Neuron (in vitro differentiated cells): ENCODE measurements around the gene KCNK18.
"Not testable (repeated sequence)": the region's sequence is repeated elsewhere in the genome, so short reads cannot be mapped to it uniquely, and the experiment has no call there.

Source experiments
- H2AFZ ChIP-seq: one replicate; pipeline ENCODE4 v1.6.1; 2013; ENCODE audit warnings: low read depth, mild to moderate bottlenecking, inconsistent platforms, low read length, moderate library complexity
- H3K27me3 ChIP-seq: one replicate; pipeline ENCODE4 v1.6.1; 2013; ENCODE audit warnings: low read length; ENCODE audit not compliant: insufficient read depth
- H3K36me3 ChIP-seq: one replicate; pipeline ENCODE4 v1.6.1; 2013; ENCODE audit warnings: low read length; ENCODE audit not compliant: insufficient read depth
- H3K4me1 ChIP-seq: one replicate; pipeline ENCODE4 v1.6.1; 2013; ENCODE audit warnings: low read length; ENCODE audit not compliant: insufficient read depth
- H3K4me3 ChIP-seq: 2 replicates; pipeline ENCODE4 v1.5.1; 2013; ENCODE audit warnings: mild to moderate bottlenecking, low read length, moderate library complexity
- H3K9me3 ChIP-seq: one replicate; pipeline ENCODE4 v1.6.1; 2013; ENCODE audit warnings: low read length

Gene KCNK18

GRCh38 chr10:117217196-117217761, 20.0 kb downstream of the KCNK18 start:
- Histone ChIP-seq H3K27me3 (peaks cover 34% of the 10 kb centered on the region), H3K36me3 (no peaks in the 10 kb centered on the region), H2AFZ (peak overlapping the region; percentile 85), H3K4me1 (peaks cover 15% of the 10 kb centered on the region), H3K4me3 (peak overlapping the region; percentile 47), H3K9me3 (no peaks in the 10 kb centered on the region)

- H3K9me3 ChIP-seq, result no peaks in the 10 kb centered on the region
- no peaks in the 10 kb centered on the region for H3K36me3 ChIP-seq
- H2AFZ ChIP-seq, result no peak overlapping the region
- H3K27me3 ChIP-seq, result peaks cover 34% of the 10 kb centered on the region
- H3K4me3 ChIP-seq, result no peak overlapping the region
- H3K4me1 ChIP-seq, result peaks cover 27% of the 10 kb centered on the region
Measured at GRCh38 chr10:117218654-117219053, 21.4 kb downstream of the KCNK18 start.

- Histone ChIP-seq H3K4me3 (no peak overlapping the region), H3K9me3 (peaks cover 4% of the 10 kb centered on the region), H2AFZ (no peak overlapping the region), H3K4me1 (peaks cover 27% of the 10 kb centered on the region), H3K27me3 (peaks cover 16% of the 10 kb centered on the region), H3K36me3 (no peaks in the 10 kb centered on the region)
Measured at GRCh38 chr10:117221156-117221711, 23.9 kb downstream of the KCNK18 start.

GRCh38 chr10:117222552-117222951, 25.3 kb downstream of the KCNK18 start:
- peaks cover 11% of the 10 kb centered on the region for H3K27me3 ChIP-seq
- H3K9me3 ChIP-seq, result peaks cover 7% of the 10 kb centered on the region
- peaks cover 27% of the 10 kb centered on the region for H3K4me1 ChIP-seq
- no peaks in the 10 kb centered on the region for H3K36me3 ChIP-seq
- H3K4me3 ChIP-seq, result no peak overlapping the region
- H2AFZ ChIP-seq, result no peak overlapping the region

GRCh38 chr10:117222976-117223692, 25.8 kb downstream of the KCNK18 start:
- Histone ChIP-seq H2AFZ (no peak overlapping the region), H3K4me3 (no peak overlapping the region), H3K9me3 (peaks cover 7% of the 10 kb centered on the region), H3K36me3 (no peaks in the 10 kb centered on the region), H3K4me1 (peaks cover 27% of the 10 kb centered on the region), H3K27me3 (peaks cover 7% of the 10 kb centered on the region)

GRCh38 chr10:117223693-117224430, 26.6 kb downstream of the KCNK18 start:
- Histone ChIP-seq H3K9me3 (peaks cover 7% of the 10 kb centered on the region), H3K4me3 (no peak overlapping the region), H3K36me3 (no peaks in the 10 kb centered on the region), H2AFZ (no peak overlapping the region), H3K4me1 (peaks cover 27% of the 10 kb centered on the region), H3K27me3 (peaks cover 2% of the 10 kb centered on the region)

- no peak overlapping the region for H3K4me3 ChIP-seq
- peaks cover 7% of the 10 kb centered on the region for H3K9me3 ChIP-seq
- no peaks in the 10 kb centered on the region for H3K27me3 ChIP-seq
- peaks cover 27% of the 10 kb centered on the region for H3K4me1 ChIP-seq
- no peak overlapping the region for H2AFZ ChIP-seq
- H3K36me3 ChIP-seq, result no peaks in the 10 kb centered on the region
Measured at GRCh38 chr10:117224881-117225280, 27.6 kb downstream of the KCNK18 start.

GRCh38 chr10:117226813-117227451, 29.6 kb downstream of the KCNK18 start:
- Histone ChIP-seq H2AFZ (no peak overlapping the region), H3K9me3 (peaks cover 7% of the 10 kb centered on the region), H3K27me3 (peaks cover 5% of the 10 kb centered on the region), H3K4me3 (no peak overlapping the region), H3K4me1 (peaks cover 14% of the 10 kb centered on the region), H3K36me3 (no peaks in the 10 kb centered on the region)

- peaks cover 11% of the 10 kb centered on the region for H3K27me3 ChIP-seq
- peaks cover 7% of the 10 kb centered on the region for H3K9me3 ChIP-seq
- H2AFZ ChIP-seq, result no peak overlapping the region
- H3K4me3 ChIP-seq, result no peak overlapping the region
- H3K36me3 ChIP-seq, result no peaks in the 10 kb centered on the region
- H3K4me1 ChIP-seq, result peaks cover 2% of the 10 kb centered on the region
Measured at GRCh38 chr10:117228210-117228609, 30.9 kb downstream of the KCNK18 start.

GRCh38 chr10:117230107-117230506, 32.8 kb downstream of the KCNK18 start:
- H2AFZ ChIP-seq, H3K4me1 ChIP-seq, H3K4me3 ChIP-seq, H3K36me3 ChIP-seq, H3K9me3 ChIP-seq: not testable (repeated sequence)
- H3K27me3 ChIP-seq, result peaks cover 18% of the 10 kb centered on the region

GRCh38 chr10:117237401-117237991, 40.2 kb downstream of the KCNK18 start:
- Histone ChIP-seq H3K4me1 (peaks cover 4% of the 10 kb centered on the region), H3K36me3 (no peaks in the 10 kb centered on the region), H3K9me3 (no peaks in the 10 kb centered on the region), H3K4me3 (no peak overlapping the region), H3K27me3 (peaks cover 76% of the 10 kb centered on the region), H2AFZ (no peak overlapping the region)

GRCh38 chr10:117239051-117239450, 41.8 kb downstream of the KCNK18 start:
- H3K4me3 ChIP-seq, result no peak overlapping the region
- peaks cover 73% of the 10 kb centered on the region for H3K27me3 ChIP-seq
- H2AFZ ChIP-seq, result no peak overlapping the region
- no peaks in the 10 kb centered on the region for H3K36me3 ChIP-seq
- no peaks in the 10 kb centered on the region for H3K9me3 ChIP-seq
- peaks cover 4% of the 10 kb centered on the region for H3K4me1 ChIP-seq
